RWPE2 (cell line): ENCODE data around the gene TAF12.
A peak's percentile ranks its signal among the peaks of the same experiment; 100 is the strongest.
"Not testable (repeated sequence)": the region's sequence is repeated elsewhere in the genome, so short reads cannot be mapped to it uniquely, and the experiment has no call there.

Experiments used
- ATAC-seq: fragments of 200-7000 bp; cut with Tn5 transposase; 3 replicates; pipeline ENCODE4 v1.9.1; 2021; ENCODE audit warnings: low read depth
- DNase-seq: peaks from one replicate; pipeline ENCODE4 v3.0.0-alpha.2; 2020; ENCODE audit warnings: low spot score
- H3K27ac ChIP-seq: fragments of 450-650 bp; 2 replicates; pipeline ENCODE4 v1.5.1; 2017; ENCODE audit warnings: mild to moderate bottlenecking; ENCODE audit not compliant: poor library complexity, severe bottlenecking
- H3K27me3 ChIP-seq: fragments of 250-450 bp; sonication (Bioruptor Pico); 2 replicates; pipeline ENCODE4 v1.5.1; 2021; ENCODE audit warnings: mild to moderate bottlenecking, moderate library complexity; ENCODE audit not compliant: insufficient read depth, poor library complexity, severe bottlenecking
- H3K36me3 ChIP-seq: fragments of 250-450 bp; sonication (Bioruptor Pico); 2 replicates; pipeline ENCODE4 v1.5.1; 2020; ENCODE audit warnings: low read depth, mild to moderate bottlenecking, moderate library complexity
- H3K4me1 ChIP-seq: fragments of 250-450 bp; sonication (Bioruptor Pico); 2 replicates; pipeline ENCODE4 v1.5.1; 2021; ENCODE audit warnings: mild to moderate bottlenecking, moderate library complexity; ENCODE audit not compliant: insufficient read depth, poor library complexity, severe bottlenecking
- H3K4me3 ChIP-seq: fragments of 250-450 bp; sonication (Bioruptor Pico); 2 replicates; pipeline ENCODE4 v1.5.1; 2021; ENCODE audit warnings: mild to moderate bottlenecking, moderate library complexity; ENCODE audit not compliant: severe bottlenecking
- H3K9me3 ChIP-seq: fragments of 250-450 bp; sonication (Bioruptor Pico); 2 replicates; pipeline ENCODE4 v1.5.1; 2021; ENCODE audit warnings: mild to moderate bottlenecking, moderate library complexity; ENCODE audit not compliant: severe bottlenecking
- CTCF ChIP-seq: fragments of 450-650 bp; IDR thresholded peaks from one replicate; pipeline ENCODE4 v1.5.1; 2017; ENCODE audit warnings: mild to moderate bottlenecking, moderate library complexity; ENCODE audit not compliant: poor library complexity, severe bottlenecking

TAF12 gene

GRCh38 chr1:28666806-28667205, 23.9 kb upstream of the TAF12 start:
- Histone ChIP-seq H3K27me3 (no peaks in the 10 kb centered on the region), H3K4me1 (peaks cover 4% of the 10 kb centered on the region), H3K27ac (no peak overlapping the region), H3K4me3 (no peak overlapping the region), H3K9me3 (no peaks in the 10 kb centered on the region), H3K36me3 (no peaks in the 10 kb centered on the region; the same call in 1 of the 2 replicates)
- TF ChIP-seq CTCF, result no peak
- no peak for ATAC-seq
- DNase-seq, result no peak

- H3K4me3 ChIP-seq, result no peak overlapping the region
- H3K27me3 ChIP-seq, result no peaks in the 10 kb centered on the region
- H3K36me3 ChIP-seq, result no peaks in the 10 kb centered on the region
- H3K9me3 ChIP-seq, result no peaks in the 10 kb centered on the region
- DNase-seq (no peak), ATAC-seq (no peak)
- TF ChIP-seq CTCF, result no peak
- no peak overlapping the region for H3K27ac ChIP-seq
- peaks cover 4% of the 10 kb centered on the region for H3K4me1 ChIP-seq
Observed at GRCh38 chr1:28663871-28664470, 21.1 kb upstream of the TAF12 start.

GRCh38 chr1:28656335-28656734, 13.5 kb upstream of the TAF12 start:
- DNase-seq, result no peak
- Histone ChIP-seq H3K27ac (no peak overlapping the region), H3K9me3 (no peaks in the 10 kb centered on the region), H3K4me1 (no peaks in the 10 kb centered on the region), H3K27me3 (no peaks in the 10 kb centered on the region), H3K4me3 (no peak overlapping the region), H3K36me3 (no peaks in the 10 kb centered on the region)
- no peak for TF ChIP-seq CTCF
- ATAC-seq, result no peak

GRCh38 chr1:28655448-28656311, 12.8 kb upstream of the TAF12 start:
- not testable (repeated sequence) for H3K36me3 ChIP-seq, DNase-seq, H3K4me3 ChIP-seq, H3K9me3 ChIP-seq, H3K27me3 ChIP-seq, H3K4me1 ChIP-seq, ATAC-seq, H3K27ac ChIP-seq

- H3K4me1 ChIP-seq, H3K4me3 ChIP-seq, H3K36me3 ChIP-seq, H3K27ac ChIP-seq, DNase-seq, H3K27me3 ChIP-seq, H3K9me3 ChIP-seq: not testable (repeated sequence)
- ATAC-seq, result peak; percentile 49; the same call in 2 of the 3 replicates
- TF ChIP-seq CTCF, result peak; percentile 38
Observed at GRCh38 chr1:28653870-28654269, 11.0 kb upstream of the TAF12 start.

DNA sequence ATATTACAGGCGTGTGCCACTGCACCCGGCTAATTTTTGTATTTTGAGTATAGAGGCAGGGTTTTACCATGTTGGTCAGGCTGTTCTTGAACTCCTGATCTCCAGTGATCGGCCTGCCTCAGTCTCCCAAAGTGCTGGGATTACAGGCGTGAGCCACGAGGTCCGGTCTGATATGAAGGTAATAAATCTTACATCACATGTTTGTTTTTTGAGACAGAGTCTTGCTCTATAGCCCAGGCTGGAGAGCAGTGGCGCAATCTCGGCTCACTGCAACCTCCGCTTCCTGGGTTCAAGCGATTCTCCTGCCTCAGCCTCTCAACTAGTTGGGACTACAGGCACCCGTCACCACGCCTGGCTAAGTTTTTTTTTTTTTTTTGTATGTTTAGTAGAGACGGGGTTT, 10.2 kb upstream of the TAF12 start:
- H3K36me3 ChIP-seq, H3K4me1 ChIP-seq, ATAC-seq, DNase-seq, H3K4me3 ChIP-seq, H3K27me3 ChIP-seq, H3K27ac ChIP-seq, H3K9me3 ChIP-seq: not testable (repeated sequence)
